ENCODE data around the gene SETX. TPM values are rescaled to one million over a fixed set of nuclear protein-coding genes. Genes with fewer than 3 reads are reported as not detected.

SETX gene
- total RNA-seq, 2 donors from 2014 or later, result 51.8 to 69.0 TPM

DNA sequence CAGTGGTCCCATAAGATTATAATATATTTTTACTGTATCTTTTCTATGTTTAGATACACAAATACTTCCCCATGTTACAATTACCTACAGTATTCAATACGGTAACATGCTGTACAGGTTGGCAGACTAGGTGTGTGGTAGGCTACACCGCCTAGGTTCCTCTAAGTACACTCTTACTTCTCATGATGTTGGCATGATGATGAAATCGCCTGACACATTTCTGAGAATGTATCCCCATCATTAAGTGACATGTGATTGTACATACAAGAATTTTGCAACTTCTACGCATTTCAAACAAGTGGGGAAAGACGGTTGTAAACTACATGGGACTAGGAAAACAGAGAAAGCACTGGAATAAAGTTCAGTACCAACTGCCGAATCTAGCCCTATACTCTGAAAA is 53.3 kb downstream of the SETX start:
- Histone ChIP-seq H3K36me3 (peaks cover 0 to 13% of the 10 kb centered on the region in 2 donors), H3K27ac (no peak overlapping the region), H3K27me3 (replicated peaks; ENCODE audit: insufficient read depth) (no peaks in the 10 kb centered on the region), H3K4me1 (replicated peaks) (no peaks in the 10 kb centered on the region), H3K4me3 (no peak overlapping the region), H3K9me3 (no peaks in the 10 kb centered on the region)
- DNase-seq (ENCODE audit: low spot score), result no peak
- 95% methylated on average over 6 of the region's 6 CpGs for WGBS
- intact Hi-C loops (cut with DNase I), result no loop called here
- TF ChIP-seq POLR2A (IDR thresholded peaks at IDR 0.05) (no peak), POLR2AphosphoS5 (IDR thresholded peaks at IDR 0.05) (no peak)
- TF ChIP-seq, protein P1, sequence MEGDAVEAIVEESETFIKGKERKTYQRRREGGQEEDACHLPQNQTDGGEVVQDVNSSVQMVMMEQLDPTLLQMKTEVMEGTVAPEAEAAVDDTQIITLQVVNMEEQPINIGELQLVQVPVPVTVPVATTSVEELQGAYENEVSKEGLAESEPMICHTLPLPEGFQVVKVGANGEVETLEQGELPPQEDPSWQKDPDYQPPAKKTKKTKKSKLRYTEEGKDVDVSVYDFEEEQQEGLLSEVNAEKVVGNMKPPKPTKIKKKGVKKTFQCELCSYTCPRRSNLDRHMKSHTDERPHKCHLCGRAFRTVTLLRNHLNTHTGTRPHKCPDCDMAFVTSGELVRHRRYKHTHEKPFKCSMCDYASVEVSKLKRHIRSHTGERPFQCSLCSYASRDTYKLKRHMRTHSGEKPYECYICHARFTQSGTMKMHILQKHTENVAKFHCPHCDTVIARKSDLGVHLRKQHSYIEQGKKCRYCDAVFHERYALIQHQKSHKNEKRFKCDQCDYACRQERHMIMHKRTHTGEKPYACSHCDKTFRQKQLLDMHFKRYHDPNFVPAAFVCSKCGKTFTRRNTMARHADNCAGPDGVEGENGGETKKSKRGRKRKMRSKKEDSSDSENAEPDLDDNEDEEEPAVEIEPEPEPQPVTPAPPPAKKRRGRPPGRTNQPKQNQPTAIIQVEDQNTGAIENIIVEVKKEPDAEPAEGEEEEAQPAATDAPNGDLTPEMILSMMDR (IDR thresholded peaks at IDR 0.05), result no peak

DNA sequence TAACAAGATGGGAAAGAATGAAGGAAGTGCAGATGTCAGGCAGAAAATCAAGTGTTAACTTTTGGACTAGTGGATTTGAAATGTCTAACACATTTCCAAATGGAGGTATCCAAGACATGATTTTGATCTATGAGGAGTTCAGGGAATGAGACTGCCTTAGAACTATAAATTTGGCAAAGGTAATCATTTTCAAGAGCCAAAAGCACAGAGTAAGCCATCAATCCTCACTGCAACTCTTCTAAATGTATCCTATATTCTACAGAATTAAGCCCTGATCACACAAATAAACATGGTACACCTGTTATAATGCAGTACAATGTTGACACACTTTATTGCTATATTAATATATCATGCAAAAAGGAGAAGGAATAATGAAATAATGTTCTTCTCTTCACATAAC is 55.6 kb downstream of the SETX start:
- H3K27me3 ChIP-seq (replicated peaks; ENCODE audit: insufficient read depth), result no peaks in the 10 kb centered on the region
- TF ChIP-seq POLR2AphosphoS5 (IDR thresholded peaks at IDR 0.05) (no peak), POLR2A (IDR thresholded peaks at IDR 0.05) (no peak)
- TF ChIP-seq, protein P1 (IDR thresholded peaks at IDR 0.05), result no peak
- no peak for DNase-seq (ENCODE audit: low spot score)
- H3K9me3 ChIP-seq, result no peaks in the 10 kb centered on the region
- H3K4me3 ChIP-seq, result no peak overlapping the region
- H3K4me1 ChIP-seq (replicated peaks), result no peaks in the 10 kb centered on the region
- peaks cover 0 to 24% of the 10 kb centered on the region in 2 donors for H3K36me3 ChIP-seq
- intact Hi-C loops (cut with DNase I), result no loop called here
- H3K27ac ChIP-seq, result no peak overlapping the region

DNA sequence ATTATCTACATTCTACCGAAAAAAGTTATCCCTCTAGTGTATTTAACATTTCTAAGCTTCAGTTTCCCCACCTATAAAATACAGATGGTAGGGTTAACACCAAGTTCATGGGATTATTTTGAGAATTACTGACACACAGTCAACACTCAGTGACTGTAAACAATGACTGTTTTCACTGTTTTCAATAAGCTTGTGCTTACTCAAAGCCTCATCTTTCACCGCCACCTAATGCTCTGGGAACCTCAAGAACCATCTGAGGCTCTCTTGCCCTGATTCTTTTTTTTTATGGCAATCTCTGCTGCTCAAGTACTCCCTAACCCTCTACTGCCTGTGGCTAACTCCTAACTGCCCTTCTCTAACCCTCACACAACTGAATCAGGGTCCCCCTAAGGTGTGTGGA is 59.6 kb downstream of the SETX start:
- H3K27ac ChIP-seq, result no peak overlapping the region
- intact Hi-C loops (cut with DNase I), result no loop called here
- TF ChIP-seq POLR2A (IDR thresholded peaks at IDR 0.05) (no peak), POLR2AphosphoS5 (IDR thresholded peaks at IDR 0.05) (no peak)
- TF ChIP-seq, protein P1 (IDR thresholded peaks at IDR 0.05), result no peak
- H3K27me3 ChIP-seq (replicated peaks; ENCODE audit: insufficient read depth), result no peaks in the 10 kb centered on the region
- H3K4me3 ChIP-seq, result no peak overlapping the region
- DNase-seq (ENCODE audit: low spot score), result no peak
- peaks cover 0 to 24% of the 10 kb centered on the region in 2 donors for H3K36me3 ChIP-seq
- WGBS, result 92% methylated on average over 2 of the region's 2 CpGs
- no peaks in the 10 kb centered on the region for H3K4me1 ChIP-seq (replicated peaks)
- no peaks in the 10 kb centered on the region for H3K9me3 ChIP-seq

DNA sequence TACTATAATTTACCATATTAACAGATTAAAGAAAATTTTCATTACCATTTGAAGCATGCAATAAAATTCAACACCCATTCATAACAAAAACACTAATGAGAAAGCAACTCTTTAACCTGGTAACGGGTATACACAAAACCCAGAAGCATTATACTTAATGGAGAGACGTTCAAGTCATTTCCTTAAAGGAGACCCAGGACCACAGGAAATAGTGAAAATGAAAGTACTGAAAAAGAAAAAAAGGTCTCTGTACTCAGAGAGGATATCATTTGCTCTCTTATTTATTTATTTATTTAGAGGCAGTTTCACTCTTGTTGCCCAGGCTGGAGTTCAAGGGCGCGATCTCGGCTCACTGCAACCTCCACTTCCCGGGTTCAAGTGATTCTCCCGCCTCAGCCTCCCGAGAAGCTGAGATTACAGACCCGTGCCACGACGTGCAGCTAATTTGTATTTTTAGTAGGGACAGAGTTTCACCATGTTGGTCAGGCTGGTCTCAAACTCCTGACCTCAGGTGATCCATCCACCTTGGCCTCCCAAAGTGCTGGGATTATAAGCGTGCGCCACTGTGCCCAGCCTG is 61.6 kb downstream of the SETX start:
- WGBS, result 95% methylated on average over 13 of the region's 13 CpGs
- no peak overlapping the region for H3K4me3 ChIP-seq
- no peaks in the 10 kb centered on the region for H3K27me3 ChIP-seq (replicated peaks; ENCODE audit: insufficient read depth)
- no peak overlapping the region for H3K27ac ChIP-seq
- no peaks in the 10 kb centered on the region for H3K9me3 ChIP-seq
- intact Hi-C loops (cut with DNase I), result no loop called here
- no peak for DNase-seq (ENCODE audit: low spot score)
- peaks cover 0 to 24% of the 10 kb centered on the region in 2 donors for H3K36me3 ChIP-seq
- TF ChIP-seq, protein P1 (IDR thresholded peaks at IDR 0.05), result no peak
- no peak for TF ChIP-seq POLR2AphosphoS5 (IDR thresholded peaks at IDR 0.05)
- no peak for TF ChIP-seq POLR2A (IDR thresholded peaks at IDR 0.05)
- no peaks in the 10 kb centered on the region for H3K4me1 ChIP-seq (replicated peaks)

DNA sequence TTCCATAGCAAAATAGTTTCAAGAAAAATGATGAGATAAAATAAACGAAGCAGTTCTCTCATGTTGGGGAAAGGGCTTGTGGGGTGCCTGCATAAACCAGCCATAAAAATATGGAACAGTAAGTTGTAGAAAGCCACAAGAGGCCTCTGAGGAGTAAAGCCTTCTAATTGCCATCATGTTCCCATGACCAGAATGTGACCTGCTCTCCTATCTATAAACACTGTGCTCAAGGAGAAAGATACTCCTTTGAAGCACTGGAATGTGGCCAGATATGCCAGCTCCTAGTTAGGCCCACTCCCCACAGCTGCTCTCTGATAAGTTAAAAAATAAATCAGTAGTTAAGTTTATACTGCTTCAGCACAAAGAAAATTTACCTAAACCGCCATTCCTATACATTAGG is 65.8 kb downstream of the SETX start:
- Histone ChIP-seq H3K9me3 (no peaks in the 10 kb centered on the region), H3K27me3 (replicated peaks; ENCODE audit: insufficient read depth) (no peaks in the 10 kb centered on the region), H3K36me3 (peaks cover 0 to 2% of the 10 kb centered on the region in 2 donors), H3K27ac (no peak overlapping the region), H3K4me3 (no peak overlapping the region), H3K4me1 (replicated peaks) (no peaks in the 10 kb centered on the region)
- no peak for TF ChIP-seq POLR2A (IDR thresholded peaks at IDR 0.05)
- TF ChIP-seq, protein P1 (IDR thresholded peaks at IDR 0.05), result no peak
- no peak for TF ChIP-seq POLR2AphosphoS5 (IDR thresholded peaks at IDR 0.05)
- no peak for DNase-seq (ENCODE audit: low spot score)
- 58% methylated on average over 2 of the region's 2 CpGs for WGBS
- intact Hi-C loops (cut with DNase I), result no loop called here

Data from prostate gland (tissue), 2 donors.